Dedifferentiated amniotic fluid mesenchymal stem cell (primary cell): ENCODE data around the gene MMP26.
"Not testable (repeated sequence)": the region's sequence is repeated elsewhere in the genome, so short reads cannot be mapped to it uniquely, and the experiment has no call there.

ENCODE experiments used
- DNase-seq: peaks from one replicate; pipeline ENCODE4 v3.0.0-alpha.2; 2016; ENCODE audit errors: extremely low spot score

The MMP26 gene

DNA sequence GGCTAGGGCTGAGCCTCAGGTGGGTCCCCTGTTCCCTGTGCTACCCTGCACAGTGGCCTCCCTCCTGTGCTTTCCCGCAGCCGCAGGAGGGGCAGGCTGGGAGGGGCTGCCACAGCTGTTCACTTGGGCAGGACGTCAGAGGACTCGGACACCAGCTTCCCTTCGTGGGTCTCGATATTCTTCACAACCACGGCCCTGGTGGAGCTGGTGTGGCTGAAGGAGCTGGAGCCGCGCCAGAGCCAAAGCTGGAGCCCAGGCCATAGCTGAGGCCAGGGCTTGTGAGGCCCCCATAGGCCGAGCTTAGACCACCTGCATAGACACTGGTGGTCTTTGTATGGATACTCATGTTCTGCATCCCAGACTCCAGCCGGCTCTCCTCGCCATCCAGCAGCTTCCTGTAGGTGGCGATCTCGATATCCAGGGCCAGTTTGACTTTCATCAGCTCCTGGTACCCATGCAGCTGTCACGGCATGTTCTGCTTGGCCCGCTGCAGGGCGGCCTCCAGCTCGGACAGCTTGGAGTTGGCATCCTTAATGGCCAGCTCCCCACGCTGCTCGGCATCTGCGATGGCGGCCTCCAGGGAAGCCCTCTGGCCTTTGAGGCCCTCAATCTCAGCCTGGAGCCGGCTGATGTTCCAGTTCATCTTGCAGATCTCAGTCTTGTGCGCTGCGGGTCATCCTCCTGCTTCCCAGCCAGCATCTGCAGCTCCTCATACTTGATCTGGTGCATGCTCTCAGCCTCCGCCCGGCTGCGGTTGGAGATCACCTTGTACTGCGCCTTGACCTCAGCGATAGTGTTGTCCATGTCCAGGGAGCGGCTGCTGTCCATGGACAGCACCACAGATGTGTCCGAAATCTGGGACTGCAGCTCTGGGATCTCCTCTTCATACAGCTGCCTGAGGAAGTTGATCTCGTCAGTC, 18.3 kb downstream of the MMP26 start:
- DNase-seq = not testable (repeated sequence)

DNA sequence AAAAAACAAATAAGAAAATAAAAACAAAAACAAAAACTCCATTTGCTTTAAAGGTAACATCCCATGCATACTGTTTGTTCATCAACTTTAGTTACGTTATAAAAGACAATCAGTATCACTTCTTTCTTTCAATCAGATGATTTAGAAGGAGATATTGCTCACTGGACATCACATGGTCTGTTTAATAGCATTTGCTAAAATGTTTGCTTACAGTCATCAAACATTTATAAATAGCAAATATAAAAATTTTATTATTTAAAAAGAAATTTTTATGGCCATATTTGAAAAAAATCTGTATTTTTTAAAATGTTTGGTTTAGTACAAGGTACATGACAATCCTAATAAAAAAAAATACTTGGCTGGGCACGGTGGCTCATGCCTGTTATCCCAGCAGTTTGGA, 22.6 kb downstream of the MMP26 start:
- DNase-seq = no peak

DNA sequence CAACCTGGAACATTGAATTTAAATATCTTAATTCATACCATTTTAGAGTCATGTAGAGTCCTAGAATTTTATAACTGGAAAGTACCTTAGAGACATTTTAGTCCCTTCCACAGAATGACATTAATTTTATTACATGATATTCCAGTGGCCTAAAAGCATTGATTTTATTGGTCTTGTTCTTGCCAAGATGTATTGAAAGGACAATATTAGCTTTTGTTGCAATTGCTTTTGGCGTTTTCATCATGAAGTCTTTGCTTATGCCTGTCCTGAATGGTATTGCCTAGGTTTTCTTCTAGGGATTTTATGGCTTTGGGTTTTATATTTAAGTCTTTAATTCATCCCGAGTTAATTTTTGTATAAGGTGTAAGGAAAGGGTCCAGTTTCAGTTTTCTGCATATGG, 36.2 kb downstream of the MMP26 start:
- DNase-seq = no peak

DNA sequence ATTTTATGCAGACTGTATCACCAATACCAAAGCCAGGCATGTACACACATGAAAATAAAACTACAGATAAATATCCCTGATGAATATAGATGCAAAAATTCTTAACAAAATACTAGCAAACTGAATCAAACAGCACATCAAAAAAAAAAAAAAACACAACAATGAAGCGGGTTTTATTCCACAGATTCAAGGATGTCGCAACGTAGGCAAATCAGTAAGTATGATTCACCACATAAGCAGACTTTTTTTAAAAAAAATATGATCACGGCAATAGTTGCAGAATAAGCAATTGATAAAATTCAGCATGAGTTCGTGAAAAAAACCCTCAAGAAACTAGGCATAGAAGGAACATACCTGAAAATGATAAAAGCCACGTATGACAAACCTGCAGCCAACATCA, 43.9 kb downstream of the MMP26 start:
- no peak for DNase-seq

GRCh38 chr11:4751201-4751600, 46.6 kb downstream of the MMP26 start:
- no peak for DNase-seq
